SK-N-MC (cell line): ENCODE results near the gene AJUBA.

ENCODE experiments used
- EZH2 ChIP-seq: fragments of 200-600 bp; sonication (generic); IDR thresholded peaks from one replicate; pipeline ENCODE4 v1.6.1; 2017; ENCODE audit warnings: antibody characterized with exemption
- FOXP2 ChIP-seq: optimal IDR thresholded peaks from 2 replicates; pipeline ENCODE3; 2011; ENCODE audit warnings: mild to moderate bottlenecking, moderate library complexity; ENCODE audit not compliant: insufficient read depth; ENCODE audit errors: extremely low read length, control extremely low read depth
- POLR2AphosphoS5 ChIP-seq: IDR thresholded peaks from 2 replicates; pipeline ENCODE4 v1.6.1; 2012; ENCODE audit warnings: mild to moderate bottlenecking, low read depth, low read length, borderline replicate concordance

DNA sequence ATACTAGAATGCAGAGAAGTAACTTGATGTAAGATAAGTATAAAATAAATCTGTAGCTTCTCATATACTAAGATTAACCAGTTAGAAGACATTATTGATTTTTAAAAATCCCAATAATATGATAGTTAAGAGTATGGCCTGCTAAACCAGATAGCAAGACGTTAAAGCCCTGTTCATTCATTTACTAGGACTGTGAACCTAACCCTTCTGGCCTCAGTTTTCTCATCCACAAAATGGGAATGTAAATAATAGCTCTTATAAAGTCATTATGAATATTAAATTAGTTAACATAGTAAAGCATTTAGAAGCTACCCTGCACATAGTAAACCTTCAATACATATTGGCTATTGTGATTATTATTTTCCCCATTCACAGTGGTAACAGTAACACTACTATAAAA lies 47.2 kb downstream of the AJUBA start:
- no peak for TF ChIP-seq POLR2AphosphoS5
- TF ChIP-seq EZH2, result no peak
- TF ChIP-seq FOXP2, result no peak
